PC-3 (cell line): Measurements from ENCODE around the gene RANBP10.

Experiments
- CTCF ChIP-seq: fragments of 300-600 bp; sonication (generic); conservative IDR thresholded peaks from 2 replicates; pipeline ENCODE4 v1.5.1; 2017; ENCODE audit warnings: antibody characterized with exemption, low read depth, mild to moderate bottlenecking, low read length
- EZH2phosphoT487 ChIP-seq: fragments of 300-600 bp; sonication (generic); IDR thresholded peaks from 2 replicates; pipeline ENCODE4 v1.6.1; 2018; ENCODE audit warnings: mild to moderate bottlenecking, antibody characterized with exemption, low read length, borderline replicate concordance

- TF ChIP-seq CTCF (no peak), EZH2phosphoT487 (no peak)
Measured at GRCh38 chr16:67855789-67856188, 49.4 kb upstream of the RANBP10 start.
